DOHH2 (cell line): ENCODE measurements around the gene OR51F2.

Source experiments
- H3F3A ChIP-seq: fragments of 200-600 bp; sonication (generic), shearing (Covaris generic); 2 replicates; pipeline ENCODE4 v1.6.0; 2016; ENCODE audit warnings: antibody characterized with exemption, mild to moderate bottlenecking; ENCODE audit not compliant: control insufficient read depth, insufficient read depth
- H3K27ac ChIP-seq: fragments of 200-600 bp; sonication (generic); 2 replicates; pipeline ENCODE4 v1.5.1; 2014; ENCODE audit warnings: low read depth, mild to moderate bottlenecking, low read length, moderate library complexity
- H3K27me3 ChIP-seq: fragments of 200-600 bp; sonication (generic); 2 replicates; pipeline ENCODE4 v1.6.1; 2014; ENCODE audit warnings: mild to moderate bottlenecking, low read length, mixed read lengths; ENCODE audit not compliant: control insufficient read depth
- H3K36me3 ChIP-seq: fragments of 200-600 bp; sonication (generic); 2 replicates; pipeline ENCODE4 v1.6.1; 2014; ENCODE audit warnings: mild to moderate bottlenecking, low read length, moderate library complexity, mixed read lengths; ENCODE audit not compliant: control insufficient read depth
- H3K4me1 ChIP-seq: fragments of 200-600 bp; sonication (generic); 2 replicates; pipeline ENCODE4 v1.6.1; 2014; ENCODE audit warnings: mild to moderate bottlenecking, low read length, mixed read lengths; ENCODE audit not compliant: control insufficient read depth
- H3K4me2 ChIP-seq: fragments of 200-600 bp; sonication (generic); 2 replicates; pipeline ENCODE4 v1.6.0; 2014; ENCODE audit warnings: mild to moderate bottlenecking, low read length, moderate library complexity
- H3K4me3 ChIP-seq: fragments of 200-600 bp; sonication (generic); 2 replicates; pipeline ENCODE4 v1.5.1; 2014; ENCODE audit warnings: mild to moderate bottlenecking, low read length, mixed read lengths
- H3K79me2 ChIP-seq: fragments of 200-600 bp; sonication (generic); 2 replicates; pipeline ENCODE4 v1.6.1; 2014; ENCODE audit warnings: mild to moderate bottlenecking, low read length, mixed read lengths; ENCODE audit not compliant: control insufficient read depth
- H3K9me2 ChIP-seq: fragments of 200-600 bp; sonication (generic); replicated peaks from 2 replicates; pipeline ENCODE4 v1.6.1; 2014; ENCODE audit warnings: mild to moderate bottlenecking, low read length, mixed read lengths; ENCODE audit not compliant: control insufficient read depth
- H3K9me3 ChIP-seq: fragments of 200-600 bp; sonication (generic); 2 replicates; pipeline ENCODE4 v1.6.1; 2014; ENCODE audit warnings: antibody characterized with exemption, low read length, mixed read lengths; ENCODE audit not compliant: control insufficient read depth, insufficient read depth
- H4K20me1 ChIP-seq: fragments of 200-600 bp; sonication (generic); 2 replicates; pipeline ENCODE4 v1.6.0; 2014; ENCODE audit warnings: low read depth, mild to moderate bottlenecking, antibody characterized with exemption, low read length, moderate library complexity; ENCODE audit not compliant: control insufficient read depth, insufficient read depth
- CTCF ChIP-seq: fragments of 200-600 bp; sonication (generic); IDR thresholded peaks from one replicate; pipeline ENCODE4 v1.5.1; 2014; ENCODE audit warnings: antibody characterized with exemption, mild to moderate bottlenecking, low read depth, low read length; ENCODE audit not compliant: poor library complexity, severe bottlenecking
- EZH2phosphoT487 ChIP-seq: fragments of 200-600 bp; sonication (generic); IDR thresholded peaks from 2 replicates; pipeline ENCODE4 v1.6.1; 2017; ENCODE audit warnings: borderline replicate concordance, mild to moderate bottlenecking, antibody characterized with exemption, low read length, moderate library complexity, mixed read lengths

The OR51F2 gene

GRCh38 chr11:4865855-4866254, 44.7 kb downstream of the OR51F2 start:
- H3K36me3 ChIP-seq = no peaks in the 10 kb centered on the region
- no peaks in the 10 kb centered on the region for H4K20me1 ChIP-seq
- H3K9me3 ChIP-seq = no peaks in the 10 kb centered on the region
- no peaks in the 10 kb centered on the region for H3F3A ChIP-seq
- no peaks in the 10 kb centered on the region for H3K27me3 ChIP-seq
- H3K27ac ChIP-seq = no peak overlapping the region
- no peak overlapping the region for H3K4me3 ChIP-seq
- H3K4me2 ChIP-seq = no peak overlapping the region
- H3K4me1 ChIP-seq = no peaks in the 10 kb centered on the region
- no peaks in the 10 kb centered on the region for H3K79me2 ChIP-seq
- H3K9me2 ChIP-seq = no peaks in the 10 kb centered on the region
- TF ChIP-seq CTCF = no peak
- no peak for TF ChIP-seq EZH2phosphoT487
